HG03558 (cell line): ENCODE data around the gene CUBN.

Experiments used
- ATAC-seq: cut with Tn5 transposase; IDR thresholded peaks from one replicate; pipeline ENCODE4 v1.9.1; 2021; ENCODE audit warnings: moderate number of reproducible peaks; ENCODE audit not compliant: unreplicated experiment; ENCODE audit errors: extremely low read depth

CUBN gene

DNA sequence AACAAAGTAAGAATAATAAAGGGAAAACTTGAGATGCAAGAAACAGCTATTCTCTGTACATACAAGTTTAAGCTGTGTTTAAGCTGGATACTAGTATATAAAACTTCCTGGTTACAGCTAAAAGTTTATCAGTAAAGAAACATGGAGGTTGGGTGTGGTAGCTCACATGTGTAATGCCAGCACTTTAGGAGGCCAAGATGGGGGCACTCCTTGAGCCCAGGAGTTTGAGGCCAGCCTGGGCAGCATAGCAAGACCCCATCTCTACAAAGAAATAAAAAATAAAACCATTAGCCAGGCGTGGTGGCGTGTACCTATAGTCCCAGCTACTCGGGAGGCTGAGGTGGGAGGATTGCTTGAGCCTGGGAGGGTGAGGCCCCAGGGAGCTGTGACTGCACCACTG lies 315.6 kb downstream of the CUBN start:
- no peak for ATAC-seq

GRCh38 chr10:16812676-16813075 lies 316.9 kb downstream of the CUBN start:
- ATAC-seq = no peak

DNA sequence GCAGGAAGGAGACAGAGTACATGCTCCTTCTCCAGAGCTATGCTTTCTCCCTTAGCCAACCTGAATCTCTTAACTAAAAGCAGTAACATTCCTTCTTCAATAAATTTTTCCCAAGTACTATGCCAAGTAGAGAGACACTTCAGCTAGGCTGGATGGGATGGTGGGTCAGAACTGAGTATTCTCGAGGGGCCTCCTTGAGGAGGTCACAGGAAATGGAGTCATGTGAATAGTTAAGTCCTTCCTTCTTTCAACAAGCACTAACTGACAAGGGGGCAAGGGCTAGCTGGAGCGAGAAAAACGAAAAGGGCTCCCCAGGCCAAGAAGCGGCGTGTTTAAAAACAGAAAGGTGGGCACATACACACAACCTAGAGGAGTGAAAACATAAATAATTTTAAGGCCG lies 317.8 kb downstream of the CUBN start:
- ATAC-seq = no peak

DNA sequence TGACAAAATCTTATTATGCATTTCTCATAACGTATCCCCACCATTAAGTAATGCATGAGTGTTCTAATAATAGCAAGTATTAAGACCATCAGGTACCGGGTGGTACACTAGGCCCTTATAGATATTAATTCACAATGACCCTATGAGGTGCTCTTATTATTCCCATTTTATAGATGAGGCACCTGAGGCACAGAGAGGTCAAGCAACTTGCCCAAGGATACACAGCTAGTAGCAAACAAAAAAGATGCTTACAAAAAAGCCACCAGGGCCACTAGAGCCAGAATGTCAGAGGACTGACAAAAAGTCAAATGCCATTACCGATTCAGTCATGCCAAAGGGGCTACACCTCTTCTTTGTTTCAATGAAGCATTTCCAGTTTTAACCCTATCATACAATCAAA lies 318.3 kb downstream of the CUBN start:
- no peak for ATAC-seq

GRCh38 chr10:16809074-16809718 lies 320.4 kb downstream of the CUBN start:
- no peak for ATAC-seq

DNA sequence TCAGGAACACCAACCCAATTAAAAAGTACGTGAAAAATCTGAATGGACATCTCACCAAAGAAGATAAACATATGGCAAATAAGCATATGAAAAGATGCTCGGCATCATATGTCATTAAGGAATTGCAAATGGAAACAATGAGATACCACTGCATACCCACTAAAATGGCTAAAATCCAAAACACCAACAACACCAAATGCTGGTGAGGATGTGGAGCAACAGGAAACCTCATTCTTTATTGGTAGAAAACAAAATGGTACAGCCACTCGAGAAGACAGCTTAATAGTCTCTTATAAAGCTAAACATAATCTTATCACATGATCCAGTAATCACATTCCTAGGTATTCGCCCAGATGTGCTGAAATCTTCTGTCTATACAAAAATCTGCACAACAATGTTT lies 325.5 kb downstream of the CUBN start:
- no peak for ATAC-seq

DNA sequence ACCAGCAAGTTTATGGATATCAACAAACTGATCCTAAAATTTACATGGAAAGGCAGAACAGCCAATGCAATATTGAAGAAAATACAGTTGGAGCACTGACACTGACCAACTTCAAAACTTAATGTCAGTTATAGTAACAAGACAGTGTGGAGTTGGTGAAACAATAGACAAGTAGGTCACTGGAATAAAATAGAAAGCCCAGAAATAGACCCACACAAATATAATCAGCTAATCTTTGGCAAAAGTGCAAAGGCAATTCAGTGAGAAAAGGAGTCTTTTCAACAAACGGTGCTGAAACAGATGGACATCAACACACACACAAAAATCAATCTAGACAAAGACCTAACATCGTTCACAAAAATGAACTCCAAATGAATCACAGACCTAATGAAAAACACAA lies 326.1 kb downstream of the CUBN start:
- no peak for ATAC-seq

DNA sequence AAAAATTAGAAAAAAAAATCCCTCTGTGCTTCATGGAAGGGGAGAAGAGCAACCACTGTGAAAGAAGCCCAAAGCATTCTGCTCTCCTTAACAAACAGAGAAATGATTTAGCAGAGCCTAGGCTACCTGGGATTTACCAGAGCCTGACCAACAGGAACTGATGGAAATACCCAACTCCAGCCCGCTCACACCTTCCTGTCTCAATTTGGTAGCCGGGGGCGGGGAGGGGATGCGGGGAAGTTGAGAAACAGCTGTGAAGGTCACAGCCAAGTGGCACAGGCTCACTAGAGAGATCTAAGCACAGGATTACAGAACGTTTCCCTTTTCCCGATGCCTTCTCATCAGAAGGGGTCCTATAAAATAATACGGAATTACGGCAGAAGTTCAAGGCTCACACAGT lies 330.0 kb downstream of the CUBN start:
- peak; percentile 38 for ATAC-seq

DNA sequence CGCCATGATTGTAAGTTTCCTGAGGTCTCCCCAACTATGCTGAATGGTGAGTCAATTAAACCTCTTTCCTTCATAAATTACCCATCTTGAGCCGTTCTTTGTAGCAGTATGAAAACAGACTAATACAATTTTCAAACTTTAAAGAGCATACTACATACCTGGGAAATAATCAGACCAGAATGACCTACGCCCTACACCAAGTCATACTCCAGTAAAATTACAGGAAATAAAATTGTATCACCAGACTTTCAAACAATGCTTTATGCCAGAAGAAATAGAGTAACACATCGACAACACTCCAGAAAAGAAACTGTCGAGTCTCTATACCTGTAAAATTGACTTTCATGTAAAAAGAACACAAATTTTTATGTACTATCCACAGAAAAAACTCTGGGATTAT lies 331.0 kb downstream of the CUBN start:
- no peak for ATAC-seq

- no peak for ATAC-seq
Observed at GRCh38 chr10:16795410-16796073, 334.1 kb downstream of the CUBN start.

GRCh38 chr10:16794005-16794404 lies 335.6 kb downstream of the CUBN start:
- ATAC-seq = no peak

GRCh38 chr10:16792675-16793074 lies 336.9 kb downstream of the CUBN start:
- no peak for ATAC-seq

DNA sequence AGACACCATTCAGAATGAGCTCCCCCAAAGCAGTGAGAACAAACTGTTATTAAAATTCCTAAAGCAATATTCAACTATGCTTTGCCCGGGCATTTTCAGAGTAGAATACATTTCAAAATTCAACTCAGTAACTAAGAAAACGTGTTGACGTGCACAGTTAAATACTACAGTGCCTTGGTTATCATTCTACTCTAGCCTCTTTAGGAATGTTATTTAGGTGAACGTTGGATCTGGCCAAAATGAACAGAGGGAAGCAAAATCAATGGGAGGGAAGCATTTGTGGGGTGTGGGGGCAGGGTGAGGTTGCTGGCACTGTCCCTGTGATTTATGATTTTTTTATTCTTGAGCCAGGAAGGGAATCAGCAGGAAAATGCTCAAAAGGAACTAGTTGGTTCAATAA lies 339.8 kb downstream of the CUBN start:
- ATAC-seq = no peak

GRCh38 chr10:16789261-16789660 lies 340.4 kb downstream of the CUBN start:
- no peak for ATAC-seq

DNA sequence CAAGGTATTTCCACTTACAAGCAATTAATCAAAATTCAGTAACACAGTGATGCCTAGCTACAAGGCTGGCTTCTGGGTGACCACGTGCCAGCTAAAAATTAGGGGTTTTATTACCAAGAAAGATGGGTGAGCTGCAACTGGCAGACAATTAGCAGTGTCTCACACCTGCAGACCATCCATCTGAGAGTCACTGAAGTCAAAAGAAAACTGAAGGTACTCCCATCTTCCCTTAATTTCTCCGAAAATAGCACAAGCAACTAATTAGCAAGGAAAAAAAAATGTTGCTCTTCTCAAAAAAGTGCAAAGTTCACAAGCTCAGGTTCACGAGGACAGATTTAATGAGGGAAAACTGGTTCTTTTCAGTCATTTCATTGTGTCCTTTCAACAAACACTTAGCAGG lies 340.8 kb downstream of the CUBN start:
- ATAC-seq = no peak

DNA sequence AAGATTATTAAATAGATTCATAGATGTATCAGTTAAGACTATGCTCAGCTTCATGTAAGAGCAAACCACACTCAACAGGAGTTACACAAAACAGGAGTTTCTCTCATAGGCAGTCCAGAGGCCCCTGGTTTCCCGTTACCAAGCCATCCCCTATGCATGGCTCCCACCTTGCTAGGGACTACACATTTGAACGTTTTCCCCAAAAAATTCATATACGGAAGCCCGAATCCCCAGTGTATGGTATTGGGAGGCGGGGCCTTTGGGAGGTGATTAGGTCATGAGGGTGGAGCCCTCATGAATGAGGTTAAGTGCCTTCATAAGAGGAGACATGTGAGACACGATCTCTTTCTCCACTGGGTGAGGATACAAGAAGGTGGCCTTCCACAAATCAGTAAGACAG lies 341.5 kb downstream of the CUBN start:
- ATAC-seq = no peak

DNA sequence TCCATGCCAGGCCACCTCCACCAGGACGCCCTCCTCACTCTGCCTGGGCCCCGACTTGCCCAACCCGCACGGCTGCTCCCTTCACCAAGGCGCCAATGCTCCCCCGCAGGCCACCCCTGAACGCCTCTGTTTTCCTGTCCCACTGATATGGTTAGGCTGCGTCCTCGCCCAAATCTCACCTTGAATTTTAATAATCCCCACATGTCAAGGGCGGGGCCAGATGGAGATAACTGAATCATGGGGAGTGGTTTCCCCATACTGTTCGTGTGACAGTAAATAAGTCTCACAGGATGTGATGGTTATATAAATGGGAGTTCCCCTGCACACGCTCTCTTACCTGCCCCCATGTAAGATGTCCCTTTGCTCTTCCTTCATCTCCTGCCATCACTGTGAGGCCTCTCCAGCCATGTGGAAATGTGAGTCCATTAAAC lies 342.2 kb downstream of the CUBN start:
- no peak for ATAC-seq

DNA sequence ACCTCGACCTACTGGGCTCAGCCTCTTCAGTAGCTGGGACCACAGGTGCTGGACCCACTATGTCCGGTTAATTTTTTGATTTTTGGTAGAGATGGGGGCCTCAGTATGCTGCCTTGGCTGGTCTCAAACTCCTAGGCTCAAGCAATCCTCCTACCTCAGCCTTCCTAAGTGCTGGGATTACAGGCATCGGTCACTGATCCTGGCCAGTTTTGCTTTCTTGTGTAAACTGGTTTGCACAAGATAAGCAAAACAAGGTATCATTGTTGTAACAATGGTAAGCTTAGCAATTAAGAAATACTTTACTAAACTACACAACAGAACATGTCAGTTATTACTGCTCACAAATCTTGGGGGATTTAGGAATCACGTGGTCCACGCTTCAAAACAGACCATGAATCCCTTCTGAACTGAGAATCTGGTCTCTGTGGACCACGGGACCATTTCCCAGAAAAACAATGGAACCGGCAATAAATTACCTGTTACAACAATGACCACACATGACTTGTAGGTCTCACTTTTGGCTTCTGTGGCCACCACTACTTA lies 349.2 kb downstream of the CUBN start:
- no peak for ATAC-seq

DNA sequence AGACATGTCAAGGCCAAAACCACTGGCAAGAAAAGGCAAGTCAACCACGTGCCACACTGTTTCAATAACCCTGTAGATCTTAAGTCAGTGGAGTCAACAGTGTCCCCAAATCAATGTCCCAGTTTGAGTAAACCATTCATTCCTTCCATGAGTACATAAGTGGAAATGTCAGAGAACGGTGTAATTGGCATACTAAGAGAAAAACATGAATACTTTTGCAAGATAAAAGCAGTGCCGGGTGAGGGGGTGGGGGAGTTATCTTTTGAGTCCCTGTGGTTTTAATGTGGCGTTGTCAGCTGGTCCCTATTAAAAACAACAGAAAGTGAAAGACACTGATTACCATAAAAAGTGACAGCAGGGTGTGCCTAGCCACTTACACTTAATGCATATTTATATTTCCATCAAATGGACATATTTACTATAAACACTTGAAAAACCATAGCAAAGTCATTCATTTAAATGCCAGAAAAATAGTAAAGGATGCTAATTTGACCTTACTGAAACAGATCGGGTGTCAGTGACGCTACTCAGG lies 350.2 kb downstream of the CUBN start:
- peak; percentile 32 for ATAC-seq

- ATAC-seq = peak; percentile 44
Observed at GRCh38 chr10:16777473-16778370, 351.9 kb downstream of the CUBN start.

GRCh38 chr10:16776896-16777295 lies 352.7 kb downstream of the CUBN start:
- no peak for ATAC-seq
